KMS-11 (cell line): ENCODE measurements around the gene MYOM3.

Experiments
- H2AFZ ChIP-seq: fragments of 200-600 bp; sonication (generic); 2 replicates; pipeline ENCODE4 v1.6.1; 2016; ENCODE audit warnings: antibody characterized with exemption, mixed run types, low read depth
- H3K27ac ChIP-seq: fragments of 200-600 bp; sonication (generic); 2 replicates; pipeline ENCODE4 v1.6.1; 2016; ENCODE audit warnings: mild to moderate bottlenecking, mixed run types
- H3K27me3 ChIP-seq: fragments of 200-600 bp; sonication (generic); 2 replicates; pipeline ENCODE4 v1.6.1; 2017; ENCODE audit warnings: mild to moderate bottlenecking, low read depth, mixed run types, moderate library complexity; ENCODE audit not compliant: insufficient read depth
- H3K36me3 ChIP-seq: fragments of 200-600 bp; sonication (generic); 2 replicates; pipeline ENCODE4 v1.6.1; 2017; ENCODE audit warnings: mild to moderate bottlenecking, mixed run types; ENCODE audit not compliant: insufficient read depth
- H3K4me1 ChIP-seq: fragments of 200-600 bp; sonication (generic); 2 replicates; pipeline ENCODE4 v1.6.1; 2016; ENCODE audit warnings: mild to moderate bottlenecking, low read depth, mixed run types; ENCODE audit not compliant: poor library complexity, severe bottlenecking
- H3K4me2 ChIP-seq: fragments of 200-600 bp; sonication (generic); 2 replicates; pipeline ENCODE4 v1.7.0; 2016; ENCODE audit warnings: mild to moderate bottlenecking, mixed run types
- H3K4me3 ChIP-seq: fragments of 200-600 bp; sonication (generic); IDR thresholded peaks from 2 replicates; pipeline ENCODE4 v1.6.1; 2017; ENCODE audit warnings: low read depth, low read length, mixed read lengths; ENCODE audit not compliant: insufficient read depth
- H3K79me2 ChIP-seq: fragments of 200-600 bp; sonication (generic); 2 replicates; pipeline ENCODE4 v1.6.1; 2016; ENCODE audit warnings: low read depth, mixed run types; ENCODE audit not compliant: insufficient read depth
- H3K9ac ChIP-seq: fragments of 200-600 bp; sonication (generic); 2 replicates; pipeline ENCODE4 v1.6.1; 2016; ENCODE audit warnings: mild to moderate bottlenecking, mixed run types
- H4K20me1 ChIP-seq: fragments of 200-600 bp; sonication (generic); 2 replicates; pipeline ENCODE4 v1.6.1; 2016; ENCODE audit warnings: mild to moderate bottlenecking, mixed run types; ENCODE audit not compliant: insufficient read depth
- TF ChIP-seq, protein P1 (sequence below): fragments of 200-600 bp; sonication (generic); conservative IDR thresholded peaks from 2 replicates; pipeline ENCODE4 v1.6.1; 2017; ENCODE audit warnings: low read depth, mild to moderate bottlenecking, antibody characterized with exemption, low read length, moderate library complexity, mixed read lengths

Gene MYOM3

DNA sequence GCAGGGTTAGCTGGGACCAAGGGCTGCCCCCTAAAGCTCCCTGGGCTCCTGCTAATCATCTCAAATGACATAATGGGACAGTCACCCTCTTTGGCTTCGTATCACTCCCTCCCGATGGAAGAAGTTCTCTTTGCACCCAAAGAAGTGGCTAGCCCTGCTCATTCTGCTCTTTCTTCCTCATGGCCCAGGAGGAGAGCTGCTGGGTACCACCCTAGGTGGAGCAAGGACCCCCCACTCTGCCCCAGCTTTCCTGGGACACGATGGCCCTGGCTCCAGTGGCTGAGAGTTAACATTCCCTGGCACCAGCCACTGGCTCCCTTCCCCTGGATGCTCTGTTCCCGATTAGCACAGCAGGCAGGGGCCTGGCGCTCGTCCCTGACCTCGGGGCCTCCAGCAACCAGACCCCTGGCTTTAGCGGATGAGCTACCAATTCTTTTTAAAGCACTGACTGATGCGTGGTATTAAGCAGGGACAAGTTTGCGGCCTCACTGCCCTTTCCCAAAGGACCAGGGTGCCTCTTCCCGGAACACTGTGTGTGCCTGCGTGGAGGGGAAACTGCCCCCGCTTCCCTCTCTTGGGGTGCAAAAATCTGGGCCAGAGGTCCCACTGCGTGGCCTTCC is 1.2 kb downstream of the MYOM3 start:
- no peak overlapping the region for H3K4me3 ChIP-seq
- no peaks in the 10 kb centered on the region for H3K4me1 ChIP-seq
- H3K4me2 ChIP-seq: no peak overlapping the region
- TF ChIP-seq, protein P1, sequence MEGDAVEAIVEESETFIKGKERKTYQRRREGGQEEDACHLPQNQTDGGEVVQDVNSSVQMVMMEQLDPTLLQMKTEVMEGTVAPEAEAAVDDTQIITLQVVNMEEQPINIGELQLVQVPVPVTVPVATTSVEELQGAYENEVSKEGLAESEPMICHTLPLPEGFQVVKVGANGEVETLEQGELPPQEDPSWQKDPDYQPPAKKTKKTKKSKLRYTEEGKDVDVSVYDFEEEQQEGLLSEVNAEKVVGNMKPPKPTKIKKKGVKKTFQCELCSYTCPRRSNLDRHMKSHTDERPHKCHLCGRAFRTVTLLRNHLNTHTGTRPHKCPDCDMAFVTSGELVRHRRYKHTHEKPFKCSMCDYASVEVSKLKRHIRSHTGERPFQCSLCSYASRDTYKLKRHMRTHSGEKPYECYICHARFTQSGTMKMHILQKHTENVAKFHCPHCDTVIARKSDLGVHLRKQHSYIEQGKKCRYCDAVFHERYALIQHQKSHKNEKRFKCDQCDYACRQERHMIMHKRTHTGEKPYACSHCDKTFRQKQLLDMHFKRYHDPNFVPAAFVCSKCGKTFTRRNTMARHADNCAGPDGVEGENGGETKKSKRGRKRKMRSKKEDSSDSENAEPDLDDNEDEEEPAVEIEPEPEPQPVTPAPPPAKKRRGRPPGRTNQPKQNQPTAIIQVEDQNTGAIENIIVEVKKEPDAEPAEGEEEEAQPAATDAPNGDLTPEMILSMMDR: no peak
- no peak overlapping the region for H3K27ac ChIP-seq
- no peaks in the 10 kb centered on the region for H4K20me1 ChIP-seq
- no peak overlapping the region for H2AFZ ChIP-seq
- H3K79me2 ChIP-seq: no peaks in the 10 kb centered on the region
- no peak overlapping the region for H3K9ac ChIP-seq
- no peaks in the 10 kb centered on the region for H3K36me3 ChIP-seq
- H3K27me3 ChIP-seq: no peaks in the 10 kb centered on the region

DNA sequence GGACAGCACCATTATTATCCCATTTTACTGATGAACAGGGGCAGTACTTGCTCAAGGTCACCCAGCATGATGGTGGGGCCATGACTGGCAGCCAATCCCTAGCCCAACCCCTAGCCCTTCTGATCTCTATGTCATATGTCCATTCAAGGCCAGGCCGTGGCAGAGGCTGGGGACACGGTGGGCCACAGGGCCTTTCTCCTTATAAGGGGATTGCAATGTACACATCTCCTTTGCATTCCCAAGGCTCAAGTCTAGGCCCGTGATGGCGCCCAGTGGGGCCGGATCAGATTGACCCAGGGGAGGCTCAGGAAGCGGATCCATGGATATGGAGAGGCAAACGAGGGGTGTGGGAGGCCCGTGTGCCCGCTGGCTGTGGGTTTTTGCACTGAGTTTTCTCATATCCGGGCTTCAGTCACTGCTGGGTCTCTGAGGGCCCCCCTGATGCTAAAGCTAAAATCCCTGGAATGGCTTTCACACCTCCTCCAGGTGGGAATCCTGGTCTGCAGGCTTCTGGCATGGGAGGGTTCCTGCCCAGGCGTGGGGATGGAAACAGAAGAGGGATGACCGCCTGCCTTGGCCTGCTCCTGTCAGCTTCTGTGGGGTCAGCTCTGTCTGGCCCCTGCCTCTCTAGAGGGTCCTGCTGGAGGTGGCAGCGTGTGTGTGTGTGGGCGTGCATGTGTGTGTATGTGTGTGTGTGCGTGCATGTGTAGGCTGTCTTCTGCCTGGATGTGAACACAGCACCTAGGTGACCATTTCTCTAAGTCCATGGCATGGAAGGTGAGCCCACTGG is 2.1 kb downstream of the MYOM3 start:
- no peak overlapping the region for H3K4me3 ChIP-seq
- H3K4me2 ChIP-seq: no peak overlapping the region
- no peaks in the 10 kb centered on the region for H3K4me1 ChIP-seq
- no peaks in the 10 kb centered on the region for H3K79me2 ChIP-seq
- no peaks in the 10 kb centered on the region for H3K27me3 ChIP-seq
- H4K20me1 ChIP-seq: no peaks in the 10 kb centered on the region
- no peaks in the 10 kb centered on the region for H3K36me3 ChIP-seq
- H3K9ac ChIP-seq: no peak overlapping the region
- H2AFZ ChIP-seq: no peak overlapping the region
- TF ChIP-seq, protein P1: no peak
- H3K27ac ChIP-seq: no peak overlapping the region

DNA sequence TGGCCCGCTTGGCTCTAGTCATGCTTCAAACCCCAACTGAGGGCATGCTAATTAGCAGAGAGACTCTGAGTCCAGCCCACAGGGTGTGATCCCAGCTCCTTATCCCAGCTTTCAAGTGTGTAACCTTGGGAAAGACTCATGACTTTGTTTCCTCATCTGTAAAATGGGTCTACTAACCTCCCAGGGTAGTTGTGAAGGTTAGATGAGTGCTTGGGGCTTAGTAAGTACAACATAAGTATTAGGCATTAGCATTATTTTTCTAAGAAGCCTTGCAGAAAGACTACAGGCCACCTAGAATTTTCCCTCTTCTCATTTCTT is 2.8 kb downstream of the MYOM3 start:
- H3K36me3 ChIP-seq: no peaks in the 10 kb centered on the region
- no peaks in the 10 kb centered on the region for H3K79me2 ChIP-seq
- no peaks in the 10 kb centered on the region for H3K27me3 ChIP-seq
- no peak overlapping the region for H3K4me2 ChIP-seq
- TF ChIP-seq, protein P1: no peak
- H4K20me1 ChIP-seq: no peaks in the 10 kb centered on the region
- no peak overlapping the region for H3K27ac ChIP-seq
- no peak overlapping the region for H2AFZ ChIP-seq
- H3K9ac ChIP-seq: no peak overlapping the region
- H3K4me3 ChIP-seq: no peak overlapping the region
- H3K4me1 ChIP-seq: no peaks in the 10 kb centered on the region

DNA sequence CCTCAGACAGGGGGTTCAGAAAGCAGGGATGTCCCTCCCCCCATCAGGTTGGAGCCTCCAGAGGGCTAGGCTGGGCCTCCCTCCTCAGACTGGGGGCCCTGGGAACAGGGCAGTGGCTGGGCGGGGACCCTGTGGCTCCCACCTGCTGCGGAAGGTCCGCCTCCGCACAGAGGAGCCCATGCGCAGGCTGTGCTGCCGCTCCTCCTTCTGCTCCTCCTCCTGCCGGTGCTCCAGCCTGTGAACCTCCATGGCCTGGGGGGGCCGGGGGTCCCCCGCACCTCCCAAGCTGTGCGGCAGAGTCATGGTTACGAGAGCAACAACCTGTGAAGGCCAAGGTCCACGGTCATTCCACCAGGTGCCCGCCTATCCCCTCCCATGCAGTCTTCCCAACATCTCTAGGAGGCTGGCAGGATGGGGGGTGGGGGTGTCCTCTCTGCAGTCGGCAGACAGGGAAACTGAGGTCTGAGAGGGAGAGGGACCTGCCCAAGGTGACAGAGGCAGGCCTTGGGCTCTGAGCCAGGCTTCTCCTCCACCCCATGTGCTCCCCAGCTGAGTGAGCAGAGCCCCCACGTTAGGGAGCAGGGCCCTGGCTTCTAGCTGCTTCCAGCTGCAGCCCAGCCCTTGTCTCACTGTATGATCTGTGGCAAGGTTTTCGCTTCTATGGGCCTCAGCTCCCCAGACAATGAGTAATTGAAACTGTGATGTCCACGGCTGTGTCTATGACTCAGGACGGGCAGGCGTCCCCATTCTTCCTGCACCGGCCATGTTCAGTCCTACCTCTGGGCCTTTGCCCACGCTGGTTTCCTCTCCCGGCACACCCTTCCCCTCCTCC is 3.4 kb downstream of the MYOM3 start:
- Histone ChIP-seq H3K79me2 (no peaks in the 10 kb centered on the region), H3K9ac (no peak overlapping the region), H3K4me3 (no peak overlapping the region), H3K27ac (no peak overlapping the region), H3K4me2 (no peak overlapping the region), H3K27me3 (no peaks in the 10 kb centered on the region), H3K4me1 (no peaks in the 10 kb centered on the region), H2AFZ (no peak overlapping the region), H3K36me3 (no peaks in the 10 kb centered on the region), H4K20me1 (no peaks in the 10 kb centered on the region)
- TF ChIP-seq, protein P1: no peak
